HG02981 (cell line): Measurements from ENCODE around the gene ZBTB43.
A peak's percentile ranks its signal among the peaks of the same experiment; 100 is the strongest.
"Not testable (repeated sequence)": the region's sequence is repeated elsewhere in the genome, so short reads cannot be mapped to it uniquely, and the experiment has no call there.

Experiments
- ATAC-seq: cut with Tn5 transposase; IDR thresholded peaks from one replicate; pipeline ENCODE4 v1.9.1; 2021; ENCODE audit warnings: mild to moderate bottlenecking, moderate library complexity; ENCODE audit not compliant: unreplicated experiment

The ZBTB43 gene, protein sequence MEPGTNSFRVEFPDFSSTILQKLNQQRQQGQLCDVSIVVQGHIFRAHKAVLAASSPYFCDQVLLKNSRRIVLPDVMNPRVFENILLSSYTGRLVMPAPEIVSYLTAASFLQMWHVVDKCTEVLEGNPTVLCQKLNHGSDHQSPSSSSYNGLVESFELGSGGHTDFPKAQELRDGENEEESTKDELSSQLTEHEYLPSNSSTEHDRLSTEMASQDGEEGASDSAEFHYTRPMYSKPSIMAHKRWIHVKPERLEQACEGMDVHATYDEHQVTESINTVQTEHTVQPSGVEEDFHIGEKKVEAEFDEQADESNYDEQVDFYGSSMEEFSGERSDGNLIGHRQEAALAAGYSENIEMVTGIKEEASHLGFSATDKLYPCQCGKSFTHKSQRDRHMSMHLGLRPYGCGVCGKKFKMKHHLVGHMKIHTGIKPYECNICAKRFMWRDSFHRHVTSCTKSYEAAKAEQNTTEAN

DNA sequence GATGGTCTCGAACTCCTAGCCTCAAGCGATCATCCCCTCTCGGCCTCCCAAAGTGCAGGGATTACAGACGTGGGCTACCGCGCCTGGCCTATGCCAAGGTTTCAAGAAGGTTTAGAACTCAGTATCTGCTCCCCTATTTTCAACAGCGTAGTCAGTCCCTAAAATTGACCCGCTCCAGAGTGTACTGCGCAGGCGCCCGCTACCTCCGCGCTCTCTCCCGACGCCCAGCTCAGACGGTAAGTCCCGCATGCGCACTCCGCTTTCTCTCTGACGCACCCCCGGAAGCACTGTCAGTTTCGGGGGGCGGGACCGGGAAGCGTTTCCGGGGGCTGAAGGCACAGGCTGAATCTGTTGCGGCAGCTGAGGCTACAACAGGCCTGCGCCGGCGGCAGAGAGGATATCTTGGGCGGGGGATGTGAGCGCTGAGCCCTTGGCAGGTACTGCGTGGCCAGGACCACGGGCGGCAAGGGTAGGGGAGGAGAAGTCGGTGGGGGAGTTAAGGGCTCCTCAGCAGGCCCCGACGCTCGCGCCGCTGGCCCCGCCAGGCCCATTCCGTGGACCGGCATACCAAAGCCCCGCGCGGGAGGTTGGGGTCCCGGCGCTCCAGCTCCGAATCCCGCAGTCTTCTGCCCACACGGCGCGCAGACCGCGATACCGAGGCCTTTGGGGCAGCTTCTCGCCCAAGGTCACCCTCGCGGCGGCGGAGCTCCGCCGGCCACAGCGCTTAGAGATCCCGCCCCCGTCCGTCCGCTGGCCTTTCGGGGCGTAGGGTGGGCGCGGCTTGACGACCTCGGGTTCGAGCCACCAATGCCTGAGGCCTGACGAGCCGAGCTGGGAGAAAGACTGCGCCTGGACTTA is at the start of gene ZBTB43:
ZBTB43 (plus strand) TSS at position 345 of the 858 bp plus-strand sequence. CDS start 27,470 bp downstream, outside the sequence.
- ATAC-seq = peak; percentile 68

DNA sequence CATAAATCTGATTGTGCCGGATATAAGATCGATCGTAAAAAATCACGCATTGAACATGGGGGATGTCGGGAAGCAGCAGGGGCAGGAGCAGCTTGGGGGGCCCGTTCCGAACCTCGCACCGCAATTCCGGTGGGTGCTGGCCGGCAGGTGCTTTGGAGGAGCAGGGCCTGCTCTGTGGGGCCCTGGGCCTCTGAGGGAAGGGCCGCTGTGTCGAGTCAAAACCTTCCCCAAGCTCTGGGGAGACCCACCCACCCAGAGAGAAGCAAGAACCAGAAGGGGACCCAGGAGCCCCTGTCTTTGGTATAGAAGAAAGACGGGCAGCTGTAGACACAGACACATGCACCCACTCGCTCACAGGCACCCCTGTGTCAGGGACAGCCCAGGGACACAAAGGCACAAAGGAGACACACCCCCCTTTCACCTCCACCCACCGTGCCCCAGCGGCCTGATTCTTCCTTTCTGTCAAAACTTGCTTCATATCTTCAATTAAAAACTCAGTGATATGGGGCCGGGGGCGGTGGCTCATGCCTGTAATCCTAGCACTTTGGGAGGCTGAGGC is 49.4 kb upstream of the ZBTB43 start:
- no peak for ATAC-seq

DNA sequence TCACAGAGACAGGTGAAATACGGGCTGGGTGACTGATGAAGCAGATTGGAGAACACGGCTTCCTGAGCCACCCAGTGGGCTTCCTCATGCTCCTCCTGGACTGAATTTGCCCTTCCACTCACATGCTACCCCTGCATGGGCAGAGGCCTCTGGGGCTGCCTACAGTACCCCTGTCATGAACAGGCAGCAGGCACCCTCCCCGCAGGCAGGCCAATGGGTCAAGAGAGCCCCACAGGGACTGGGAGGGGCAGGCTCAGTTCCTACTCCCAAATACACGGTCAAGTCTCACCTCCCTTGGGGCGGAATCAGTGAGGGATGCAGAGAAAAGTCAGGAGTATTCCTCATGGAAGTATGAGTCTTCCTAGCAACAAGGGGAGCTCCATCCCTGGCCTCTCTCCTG is 48.6 kb upstream of the ZBTB43 start:
- ATAC-seq = no peak

DNA sequence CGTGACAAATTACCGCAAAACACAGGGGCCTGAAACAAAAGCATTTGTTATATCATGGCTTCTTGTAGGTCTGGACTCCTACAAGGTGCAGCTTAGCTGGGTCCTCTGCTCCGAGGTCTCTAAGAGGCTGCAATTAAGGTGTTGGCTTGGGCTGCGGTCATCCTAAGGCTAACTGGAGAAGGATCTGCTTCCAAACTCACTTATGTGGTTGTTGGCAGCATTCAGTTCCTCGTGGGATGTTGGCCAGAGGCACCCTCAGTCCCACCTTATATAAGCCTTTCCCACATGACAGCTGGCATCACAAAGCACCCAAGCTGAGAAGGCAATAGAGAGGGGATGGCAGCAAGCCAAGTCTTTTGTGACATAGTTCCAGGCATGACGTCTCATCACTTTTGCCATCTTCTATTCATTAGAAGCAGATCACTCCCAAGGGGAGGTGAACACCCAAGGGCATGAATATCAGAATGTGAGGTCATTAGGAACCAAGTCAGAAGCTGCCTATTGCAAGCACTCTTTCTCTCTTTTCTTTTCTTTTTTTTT is 47.9 kb upstream of the ZBTB43 start:
- no peak for ATAC-seq

DNA sequence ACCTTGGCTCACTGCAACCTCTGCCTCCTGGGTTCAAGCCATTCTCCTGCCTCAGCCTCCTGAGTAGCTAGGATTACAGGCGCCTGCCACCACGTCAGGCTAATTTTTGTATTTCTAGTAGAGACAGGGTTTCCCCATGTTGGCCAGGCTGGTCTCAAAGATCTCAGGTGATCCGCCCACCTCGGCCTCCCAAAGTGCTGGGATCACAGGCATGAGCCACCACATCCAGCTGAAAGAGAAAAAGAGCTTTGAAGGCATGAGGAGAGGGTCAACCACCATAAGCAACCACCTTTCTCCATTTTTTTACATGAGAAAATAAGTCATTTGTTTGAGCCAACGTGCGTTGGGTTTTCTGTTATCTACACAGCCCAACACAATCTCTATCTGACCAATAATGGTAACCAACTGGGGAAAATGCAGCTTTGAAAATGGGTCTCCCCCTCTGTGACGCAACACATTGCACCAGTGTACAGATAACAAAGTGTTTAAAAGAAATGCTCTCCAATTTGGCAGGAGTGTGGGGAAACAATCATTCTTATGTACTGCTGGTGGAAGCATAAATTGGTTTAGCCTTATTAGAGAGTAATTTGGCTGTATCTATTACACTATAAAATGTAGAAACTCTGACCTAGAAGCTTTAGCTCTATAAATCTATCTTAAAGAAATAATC is 45.8 kb upstream of the ZBTB43 start:
- no peak for ATAC-seq

DNA sequence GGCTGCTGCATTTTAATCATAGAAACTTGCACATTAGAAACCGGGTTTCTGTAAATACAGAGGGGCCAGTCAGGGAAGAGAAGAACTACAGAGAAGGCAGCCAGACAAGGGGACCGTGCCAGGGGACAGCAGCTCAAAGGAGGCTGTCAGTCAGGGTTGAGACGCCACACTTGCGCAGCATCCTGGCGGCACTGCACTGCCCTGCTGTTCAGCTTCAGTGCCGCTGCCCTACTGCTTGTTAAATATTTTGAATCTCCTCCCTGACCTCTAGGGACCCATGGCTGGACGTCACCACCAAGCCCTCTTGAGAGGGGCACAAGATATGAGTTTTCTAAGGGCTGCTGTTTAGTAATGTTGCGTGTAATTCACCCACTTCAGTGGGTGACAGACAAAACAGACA is 43.6 kb upstream of the ZBTB43 start:
- ATAC-seq = no peak

DNA sequence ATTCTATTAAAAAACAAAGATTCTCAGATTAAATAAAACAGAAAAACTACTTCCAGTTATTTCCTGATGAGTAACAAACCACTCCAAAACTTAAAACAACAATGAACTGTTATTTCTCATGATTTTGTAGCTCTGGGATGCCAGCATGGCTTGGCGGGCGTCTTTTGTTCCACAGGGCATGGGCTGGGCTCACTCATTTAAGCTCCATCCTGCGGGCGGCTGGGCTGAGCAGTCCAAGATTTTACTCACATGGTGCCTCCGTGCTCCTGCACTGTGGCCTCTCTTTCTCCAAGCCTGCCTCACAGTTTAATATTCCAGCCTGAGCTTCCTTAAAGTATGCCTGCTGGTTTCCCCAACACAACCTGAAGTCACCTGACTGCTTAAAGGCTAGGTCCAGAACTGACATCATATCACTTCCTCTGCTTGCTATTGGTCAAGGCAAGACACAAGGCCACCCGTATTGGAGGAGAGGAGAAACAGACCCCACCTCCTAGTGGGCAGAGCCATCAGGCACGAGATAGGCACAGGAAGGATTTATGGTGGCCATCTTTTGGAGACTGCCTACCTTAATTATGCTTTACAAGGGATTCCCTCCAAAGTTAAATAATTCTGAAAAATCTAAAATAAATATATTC is 41.6 kb upstream of the ZBTB43 start:
- ATAC-seq = no peak

DNA sequence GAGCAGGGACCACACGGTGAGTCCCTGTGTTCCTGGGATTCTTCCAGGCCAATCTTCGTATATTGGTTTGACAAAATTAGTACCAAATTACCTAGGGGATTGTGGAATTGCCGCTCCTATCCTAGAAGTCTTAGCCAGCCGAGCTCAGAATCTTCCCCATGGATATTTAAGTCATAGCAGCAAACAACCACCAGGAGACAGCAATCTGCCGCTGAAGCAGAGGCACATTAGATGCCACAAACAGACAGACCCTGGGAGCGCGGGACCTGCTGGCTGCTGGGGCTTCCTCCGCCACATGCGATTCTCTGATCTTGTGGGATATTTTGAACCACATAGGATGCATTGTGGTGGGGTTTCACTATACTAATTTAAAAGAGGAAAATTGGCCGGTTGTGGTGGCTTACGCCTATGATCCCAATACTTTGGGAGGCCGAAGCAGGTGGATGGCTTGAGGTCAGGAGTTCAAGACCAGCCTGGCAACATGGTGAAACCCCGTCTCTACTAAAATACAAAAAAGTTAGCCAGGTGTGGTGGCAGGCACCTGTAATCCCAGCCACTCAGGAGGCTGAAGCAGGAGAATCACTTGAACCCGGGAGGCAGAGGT is 31.7 kb upstream of the ZBTB43 start:
- no peak for ATAC-seq

DNA sequence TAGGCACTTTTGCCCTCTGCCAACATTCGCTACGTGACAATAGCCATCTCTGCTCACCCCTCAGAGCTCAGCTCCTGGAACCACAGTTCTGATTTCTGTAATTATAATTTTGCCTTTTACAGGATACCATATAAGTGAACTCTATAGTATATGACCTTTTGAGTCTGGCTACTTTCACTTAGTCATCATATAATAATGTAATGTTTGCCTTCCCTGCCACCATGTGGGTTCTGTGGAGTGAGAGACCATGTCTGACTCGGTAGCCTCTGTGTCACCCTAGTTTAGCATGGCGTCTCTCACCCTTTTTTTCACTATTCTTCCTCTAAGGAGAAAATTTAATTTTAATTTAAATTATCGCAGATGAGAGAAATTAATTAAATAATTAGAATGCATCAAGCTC is 28.9 kb upstream of the ZBTB43 start:
- ATAC-seq = no peak

DNA sequence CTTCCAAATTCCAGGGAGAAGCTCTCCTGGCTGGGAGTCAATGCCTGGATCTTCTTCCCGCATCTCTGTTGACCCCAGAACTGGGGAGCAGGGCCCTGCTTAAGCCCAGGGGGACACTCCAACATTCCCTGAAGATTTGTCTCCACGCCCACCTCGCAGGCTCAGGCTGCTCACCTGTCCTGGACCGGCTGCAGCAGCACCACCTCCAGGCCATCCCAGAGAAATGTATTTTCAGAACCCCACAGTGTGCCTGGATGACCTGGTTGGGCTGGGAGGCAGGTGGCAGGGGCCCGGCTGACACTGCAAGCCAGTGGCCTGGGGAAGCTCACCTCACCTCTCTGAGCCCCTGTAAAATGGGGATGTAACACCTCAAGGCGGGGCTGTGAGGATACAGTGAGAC is 27.1 kb upstream of the ZBTB43 start:
- no peak for ATAC-seq

DNA sequence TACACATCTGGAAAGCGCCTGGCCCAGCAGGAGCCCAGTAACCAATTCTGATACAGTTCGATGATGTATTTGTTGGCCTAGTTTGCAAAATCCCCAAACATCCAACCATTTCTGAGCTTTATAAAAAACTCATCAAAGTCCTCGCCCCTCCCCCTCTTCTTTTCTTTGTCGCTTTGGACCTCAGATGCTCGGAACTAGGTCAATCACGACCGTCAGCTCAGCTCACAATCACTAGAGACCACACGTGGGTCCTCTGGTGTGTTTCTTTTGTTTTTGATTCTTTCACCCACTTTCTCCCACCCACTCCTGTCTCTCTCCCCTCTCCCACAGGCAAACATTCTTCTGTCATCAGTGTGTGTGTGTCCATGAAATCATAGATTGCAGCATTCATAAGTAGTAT is 26.7 kb upstream of the ZBTB43 start:
- ATAC-seq = no peak

DNA sequence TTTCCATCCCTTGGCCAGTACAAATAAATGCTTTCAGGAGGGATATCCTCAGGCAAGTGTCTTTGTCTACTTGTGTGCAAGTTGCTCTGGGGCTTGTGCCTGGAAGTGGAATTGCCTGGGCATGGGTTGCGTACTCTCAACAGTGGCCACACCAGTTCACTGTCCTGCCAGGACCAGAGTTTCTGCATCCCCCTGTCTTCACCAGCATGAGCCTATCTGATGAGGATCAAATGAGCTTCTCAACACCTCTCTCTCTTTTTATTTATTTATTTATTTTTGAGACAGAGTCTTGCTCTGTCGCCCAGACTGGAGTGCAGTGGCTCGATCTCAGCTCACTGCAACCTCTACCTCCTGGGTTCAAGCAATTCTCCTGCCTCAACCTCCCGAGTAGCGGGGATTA is 26.1 kb upstream of the ZBTB43 start:
- ATAC-seq = not testable (repeated sequence)

DNA sequence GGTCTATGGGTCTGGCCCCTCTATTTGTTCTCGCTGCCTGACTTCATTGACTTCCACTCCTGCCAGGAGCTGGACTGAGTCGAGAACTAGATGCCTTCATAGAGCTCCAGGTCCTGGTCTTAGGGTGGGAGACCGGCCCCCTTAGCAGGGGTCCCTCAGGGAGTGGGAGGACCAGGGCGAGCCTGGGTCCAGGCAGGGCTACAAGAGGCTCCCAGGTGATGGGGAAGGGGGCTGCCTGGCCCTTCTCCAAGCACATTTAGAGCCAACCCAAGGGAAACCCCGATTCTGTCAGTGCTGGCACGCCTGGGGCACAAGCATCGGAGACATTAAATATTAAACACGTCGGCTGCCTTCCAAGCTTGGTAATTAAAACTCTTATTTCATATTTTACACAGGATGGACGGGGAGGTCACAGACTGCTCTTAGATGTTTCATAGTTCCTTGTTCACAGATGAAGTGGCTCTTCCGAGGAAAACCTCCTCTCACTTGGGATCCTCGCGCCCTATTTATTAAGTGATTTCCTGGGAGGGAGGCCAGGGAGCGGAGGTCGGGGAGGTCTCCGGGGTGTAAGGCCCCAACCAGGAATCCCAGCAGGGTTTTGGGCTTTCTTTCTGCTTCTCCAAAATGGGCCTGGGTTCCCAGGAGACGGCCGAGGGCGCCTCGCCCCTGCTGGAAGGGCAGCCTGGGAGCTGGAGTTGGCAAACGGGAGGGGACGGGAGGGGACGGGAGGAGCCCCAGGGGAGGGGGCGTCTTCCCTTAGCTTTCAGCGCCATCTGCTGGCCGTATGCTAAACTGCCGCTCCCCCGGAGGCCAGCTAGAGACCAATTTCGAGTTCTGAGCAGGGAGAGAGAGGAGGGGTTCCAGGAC is 23.4 kb upstream of the ZBTB43 start:
- ATAC-seq = no peak

DNA sequence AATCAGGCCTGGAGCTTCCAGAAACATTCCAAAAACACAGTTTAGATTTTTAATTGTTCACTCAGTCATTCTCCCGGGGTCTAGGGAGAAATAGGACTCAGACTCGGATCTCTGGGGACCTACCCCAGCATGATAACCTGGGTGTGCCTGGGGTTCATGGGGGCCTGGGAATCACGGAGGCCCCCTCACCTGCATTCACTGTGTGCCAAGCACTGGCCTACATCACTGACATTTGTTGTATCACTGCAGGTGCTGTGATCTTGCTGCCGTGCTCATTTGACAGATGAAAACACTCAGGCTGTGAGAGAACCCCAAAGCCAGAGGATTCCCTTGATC is 22.8 kb upstream of the ZBTB43 start:
- no peak for ATAC-seq

DNA sequence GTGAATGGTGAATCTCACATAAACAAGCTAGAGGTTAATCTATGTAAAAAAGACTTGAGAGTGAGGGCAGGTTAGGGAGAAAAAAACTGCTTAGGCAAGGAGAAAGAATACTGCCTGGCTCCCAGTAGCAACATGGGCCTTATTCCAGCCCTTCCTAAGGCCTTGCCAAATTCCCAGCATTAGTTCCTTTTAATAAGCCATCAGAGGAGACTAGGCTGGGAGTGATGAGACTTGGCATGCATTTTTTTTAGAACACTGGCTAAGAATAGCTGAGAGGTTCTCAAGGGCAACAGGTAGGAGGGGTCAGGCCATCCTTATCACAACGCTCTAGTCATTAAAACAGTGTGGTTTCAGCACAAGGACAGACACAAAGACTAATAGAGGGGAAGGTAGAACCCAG is 20.9 kb upstream of the ZBTB43 start:
- ATAC-seq = no peak

DNA sequence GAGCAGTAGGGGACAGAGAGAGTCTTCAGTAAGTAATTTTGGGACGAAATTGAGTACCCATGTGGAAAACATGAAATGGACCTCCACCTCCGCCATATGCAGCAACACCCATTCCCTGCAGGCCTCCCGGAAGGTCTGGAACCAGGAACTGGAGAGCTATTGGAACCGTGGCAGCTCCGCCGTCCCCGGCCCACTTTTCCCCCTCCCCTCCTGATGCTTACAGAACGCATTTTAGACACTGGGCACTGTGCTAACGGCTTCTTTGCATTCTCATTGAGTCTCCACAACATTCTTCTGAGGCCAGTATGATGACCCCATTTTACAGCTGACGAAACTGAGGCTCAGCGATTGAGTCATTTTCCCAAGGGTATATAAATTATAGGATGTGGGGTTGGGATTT is 20.4 kb upstream of the ZBTB43 start:
- ATAC-seq = no peak

DNA sequence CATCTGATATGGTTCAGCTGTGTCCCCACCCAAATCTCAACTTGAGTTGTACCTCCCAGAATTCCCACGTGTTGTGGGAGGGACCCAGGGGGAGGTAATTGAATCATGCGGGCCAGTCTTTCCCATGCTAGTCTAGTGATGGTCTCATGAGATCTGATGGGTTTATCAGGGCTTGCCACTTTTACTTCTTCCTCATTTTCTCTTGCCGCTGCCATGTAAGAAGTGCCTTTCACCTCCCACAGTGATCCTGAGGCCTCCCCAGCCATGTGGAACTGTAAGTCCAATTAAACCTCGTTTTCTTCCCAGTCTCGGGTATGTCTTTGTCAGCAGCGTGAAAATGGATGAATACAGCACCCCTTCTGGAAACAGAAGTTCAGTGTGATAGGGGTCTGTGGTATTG is 20.0 kb upstream of the ZBTB43 start:
- ATAC-seq = not testable (repeated sequence)

DNA sequence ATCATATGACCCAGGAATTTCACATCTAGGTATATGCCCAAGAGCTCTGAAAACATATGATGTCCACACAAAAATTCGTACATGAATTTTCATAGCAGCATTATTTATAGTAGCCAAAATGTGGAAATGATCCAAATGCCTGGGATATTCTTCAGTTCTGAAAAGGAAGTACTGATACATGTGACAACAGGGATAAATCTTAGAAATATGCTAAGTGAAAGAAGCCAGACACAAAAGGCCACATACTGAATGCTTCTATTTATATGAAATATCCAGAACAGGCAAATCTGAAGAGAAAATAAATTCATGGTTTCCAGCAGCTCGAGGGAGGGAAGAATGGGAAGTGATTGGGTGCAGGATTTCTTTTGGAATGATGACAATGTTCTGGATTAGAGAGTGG is 16.8 kb upstream of the ZBTB43 start:
- ATAC-seq = no peak
